ENCODE data around the gene PROM1. TPM values are rescaled to one million over a fixed set of nuclear protein-coding genes. Genes with fewer than 3 reads are reported as not detected.

The PROM1 gene
- total and polyA plus RNA-seq, 2 of the 4 experiments (the other 2 are of a cell fraction): not detected

GRCh38 chr4:15964159-15964558 is 119.7 kb downstream of the PROM1 start:
- POLR2A ChIA-PET (ENCODE audit: unreplicated experiment): no interaction called here
- dilution Hi-C loops (cut with HindIII; ENCODE audit: low sequenced_read_pairs, unreplicated experiment): no loop called here

More at GRCh38 chr4:15964159-15964558, 119.7 kb downstream of the PROM1 start:
- Histone ChIP-seq H3K18ac (ENCODE audit: low read depth, low read length) (no peak overlapping the region), H3K79me1 (ENCODE audit: low read depth in 1 of 2, low read length in 2 of 2) (no peaks in the 10 kb centered on the region), H3K9me1 (ENCODE audit: insufficient read depth, low read length) (no peaks in the 10 kb centered on the region), H3K4me3 (ENCODE audit: insufficient read depth, low read depth, low read length) (no peak overlapping the region), H4K91ac (ENCODE audit: insufficient read depth, low read depth, low read length) (no peak overlapping the region), H2BK20ac (ENCODE audit: low read depth, low read length) (no peak overlapping the region), H3K9me3 (ENCODE audit: control insufficient read depth, insufficient read depth, low read length) (0 out of 2 replicates have a peak, but pooled peaks cover 1% of the 10 kb centered on the region), H4K20me1 (ENCODE audit: insufficient read depth, low read length) (no peaks in the 10 kb centered on the region), H2AK5ac (ENCODE audit: low read depth, low read length) (no peak overlapping the region), H3K4ac (ENCODE audit: low read depth, low read length) (no peak overlapping the region), H3K56ac (ENCODE audit: extremely low read depth, insufficient read depth, low read length) (no peak overlapping the region), H3K4me2 (ENCODE audit: low read depth, low read length) (no peak overlapping the region), H3K4me1 (ENCODE audit: control insufficient read depth, insufficient read depth, low read length) (no peaks in the 10 kb centered on the region), H2AK9ac (replicated peaks; ENCODE audit: low read depth, low read length, poor library complexity) (no peak overlapping the region), H2BK15ac (ENCODE audit: low read depth, low read length) (no peak overlapping the region), H3K23ac (ENCODE audit: low read depth, low read length) (no peak overlapping the region), H2AFZ (replicated peaks; ENCODE audit: low read length, poor library complexity) (no peak overlapping the region), H2BK120ac (ENCODE audit: low read depth, low read length) (no peak overlapping the region), H4K8ac (ENCODE audit: low read depth in 2 of 2, low read length in 2 of 2) (no peak overlapping the region), H3K9ac (ENCODE audit: low read depth, low read length) (no peak overlapping the region), H3K27ac (ENCODE audit: insufficient read depth, low read length) (no peak overlapping the region), H2BK5ac (ENCODE audit: low read depth, low read length, poor library complexity, severe bottlenecking) (no peak overlapping the region), H3K14ac (replicated peaks; ENCODE audit: low read depth, low read length) (no peak overlapping the region), H3K27me3 (ENCODE audit: control insufficient read depth, insufficient read depth, low read length) (peaks cover 35% of the 10 kb centered on the region), H3K36me3 (ENCODE audit: control insufficient read depth, insufficient read depth, low read length) (no peaks in the 10 kb centered on the region), H4K5ac (ENCODE audit: low read depth, low read length) (no peak overlapping the region)
- ATAC-seq (ENCODE audit: low read depth): no peak
- TF ChIP-seq MAFK (IDR thresholded peaks at IDR 0.05; ENCODE audit: low read depth, low read length): no peak
- no peak for TF ChIP-seq CEBPB (IDR thresholded peaks at IDR 0.05; ENCODE audit: low read depth, low read length)
- TF ChIP-seq MXI1 (IDR thresholded peaks at IDR 0.05; ENCODE audit: borderline replicate concordance, low read depth, low read length): no peak
- TF ChIP-seq BHLHE40 (IDR thresholded peaks at IDR 0.05; ENCODE audit: low read depth, low read length): no peak
- TF ChIP-seq CHD1 (IDR thresholded peaks at IDR 0.05; ENCODE audit: low read depth, low read length): no peak
- TF ChIP-seq NFE2L2 (IDR thresholded peaks at IDR 0.05; ENCODE audit: low read depth, low read length): no peak
- TF ChIP-seq FOS (IDR thresholded peaks at IDR 0.05; ENCODE audit: low read depth, low read length): no peak
- TF ChIP-seq SMC3 (IDR thresholded peaks at IDR 0.05; ENCODE audit: low read depth, low read length): no peak
- TF ChIP-seq RCOR1 (IDR thresholded peaks at IDR 0.05; ENCODE audit: insufficient replicate concordance, low read length): no peak
- TF ChIP-seq RAD21 (IDR thresholded peaks at IDR 0.05; ENCODE audit: low read length): no peak
- no peak for TF ChIP-seq CTCF (conservative IDR thresholded peaks at IDR 0.05; ENCODE audit: low read depth, low read length)
- WGBS, 2 experiments (ENCODE audit: extremely low coverage in 2 of 2, insufficient read length in 1 of 2): 64% methylated on average over 4 of the region's 5 CpGs; no CpG with 5 or more reads in 1 of the 2 experiments
- CTCF ChIA-PET: interaction anchor here (0.7 kb wide), 1 partner anchor 224 kb away, joined by 4 read pairs; no protein-coding TSS in a partner anchor
- in situ Hi-C loops (cut with MboI; ENCODE audit: low sequenced_read_pairs): no loop called here
- intact Hi-C loops (cut with micrococcal nuclease): no loop called here
- BruUV-seq (replicated peaks): no TSS peak
- no peak for DNase-seq
